Measurements from ENCODE around the gene PREX1.

The PREX1 gene, protein sequence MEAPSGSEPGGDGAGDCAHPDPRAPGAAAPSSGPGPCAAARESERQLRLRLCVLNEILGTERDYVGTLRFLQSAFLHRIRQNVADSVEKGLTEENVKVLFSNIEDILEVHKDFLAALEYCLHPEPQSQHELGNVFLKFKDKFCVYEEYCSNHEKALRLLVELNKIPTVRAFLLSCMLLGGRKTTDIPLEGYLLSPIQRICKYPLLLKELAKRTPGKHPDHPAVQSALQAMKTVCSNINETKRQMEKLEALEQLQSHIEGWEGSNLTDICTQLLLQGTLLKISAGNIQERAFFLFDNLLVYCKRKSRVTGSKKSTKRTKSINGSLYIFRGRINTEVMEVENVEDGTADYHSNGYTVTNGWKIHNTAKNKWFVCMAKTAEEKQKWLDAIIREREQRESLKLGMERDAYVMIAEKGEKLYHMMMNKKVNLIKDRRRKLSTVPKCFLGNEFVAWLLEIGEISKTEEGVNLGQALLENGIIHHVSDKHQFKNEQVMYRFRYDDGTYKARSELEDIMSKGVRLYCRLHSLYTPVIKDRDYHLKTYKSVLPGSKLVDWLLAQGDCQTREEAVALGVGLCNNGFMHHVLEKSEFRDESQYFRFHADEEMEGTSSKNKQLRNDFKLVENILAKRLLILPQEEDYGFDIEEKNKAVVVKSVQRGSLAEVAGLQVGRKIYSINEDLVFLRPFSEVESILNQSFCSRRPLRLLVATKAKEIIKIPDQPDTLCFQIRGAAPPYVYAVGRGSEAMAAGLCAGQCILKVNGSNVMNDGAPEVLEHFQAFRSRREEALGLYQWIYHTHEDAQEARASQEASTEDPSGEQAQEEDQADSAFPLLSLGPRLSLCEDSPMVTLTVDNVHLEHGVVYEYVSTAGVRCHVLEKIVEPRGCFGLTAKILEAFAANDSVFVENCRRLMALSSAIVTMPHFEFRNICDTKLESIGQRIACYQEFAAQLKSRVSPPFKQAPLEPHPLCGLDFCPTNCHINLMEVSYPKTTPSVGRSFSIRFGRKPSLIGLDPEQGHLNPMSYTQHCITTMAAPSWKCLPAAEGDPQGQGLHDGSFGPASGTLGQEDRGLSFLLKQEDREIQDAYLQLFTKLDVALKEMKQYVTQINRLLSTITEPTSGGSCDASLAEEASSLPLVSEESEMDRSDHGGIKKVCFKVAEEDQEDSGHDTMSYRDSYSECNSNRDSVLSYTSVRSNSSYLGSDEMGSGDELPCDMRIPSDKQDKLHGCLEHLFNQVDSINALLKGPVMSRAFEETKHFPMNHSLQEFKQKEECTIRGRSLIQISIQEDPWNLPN (N-terminal part only)

DNA sequence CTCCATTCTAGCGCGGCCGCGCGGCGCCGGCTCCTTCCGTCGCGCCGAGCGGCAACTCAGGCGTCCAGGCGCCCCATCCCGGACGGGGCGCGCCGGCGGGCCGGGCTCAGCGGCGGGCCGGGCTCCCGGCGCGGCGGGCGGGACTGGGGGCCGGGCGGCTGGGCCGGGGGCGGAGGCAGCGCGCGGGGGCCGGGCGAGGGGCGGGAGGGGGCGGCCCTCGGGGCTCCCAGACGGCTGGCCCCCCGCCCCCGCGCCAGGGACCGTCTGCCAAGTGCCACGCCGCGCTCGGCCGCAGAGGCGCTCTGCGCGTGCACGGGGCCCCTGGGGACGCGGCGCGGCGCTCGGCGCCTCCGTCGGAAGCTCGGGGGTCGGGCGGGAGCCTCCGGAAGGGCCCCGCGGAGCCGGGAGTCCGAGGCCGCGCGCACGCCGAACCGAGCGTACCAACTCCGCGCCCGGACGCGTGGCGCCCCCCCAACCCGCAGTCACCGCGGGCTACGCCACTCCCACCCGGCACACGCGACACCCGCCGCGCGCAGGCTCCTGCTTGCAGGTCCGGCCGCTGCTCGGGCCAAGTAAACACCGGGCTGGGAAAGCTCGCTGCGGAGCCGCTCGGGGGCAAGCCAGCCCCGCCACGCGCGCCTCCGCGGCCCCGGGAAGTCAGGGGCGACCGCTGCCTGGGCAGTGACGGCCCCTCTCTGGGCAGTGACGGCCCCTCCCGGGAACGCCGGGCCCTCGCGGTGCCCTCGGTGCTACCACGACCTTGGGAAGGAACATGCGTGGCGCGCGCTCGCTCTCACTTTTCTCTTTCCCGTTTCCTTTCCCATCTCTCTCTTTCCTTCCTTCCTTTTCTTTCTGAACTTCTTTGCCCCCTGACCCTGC, at the start of gene PREX1:
Gene PREX1, minus strand, starts transcription at position 145 of the 879 bp plus-strand sequence. Its CDS starts 139 bp downstream, at position 6.
- no peaks in the 10 kb centered on the region for H3K36me3 ChIP-seq (ENCODE audit: insufficient read depth)
- TF ChIP-seq, protein P1, sequence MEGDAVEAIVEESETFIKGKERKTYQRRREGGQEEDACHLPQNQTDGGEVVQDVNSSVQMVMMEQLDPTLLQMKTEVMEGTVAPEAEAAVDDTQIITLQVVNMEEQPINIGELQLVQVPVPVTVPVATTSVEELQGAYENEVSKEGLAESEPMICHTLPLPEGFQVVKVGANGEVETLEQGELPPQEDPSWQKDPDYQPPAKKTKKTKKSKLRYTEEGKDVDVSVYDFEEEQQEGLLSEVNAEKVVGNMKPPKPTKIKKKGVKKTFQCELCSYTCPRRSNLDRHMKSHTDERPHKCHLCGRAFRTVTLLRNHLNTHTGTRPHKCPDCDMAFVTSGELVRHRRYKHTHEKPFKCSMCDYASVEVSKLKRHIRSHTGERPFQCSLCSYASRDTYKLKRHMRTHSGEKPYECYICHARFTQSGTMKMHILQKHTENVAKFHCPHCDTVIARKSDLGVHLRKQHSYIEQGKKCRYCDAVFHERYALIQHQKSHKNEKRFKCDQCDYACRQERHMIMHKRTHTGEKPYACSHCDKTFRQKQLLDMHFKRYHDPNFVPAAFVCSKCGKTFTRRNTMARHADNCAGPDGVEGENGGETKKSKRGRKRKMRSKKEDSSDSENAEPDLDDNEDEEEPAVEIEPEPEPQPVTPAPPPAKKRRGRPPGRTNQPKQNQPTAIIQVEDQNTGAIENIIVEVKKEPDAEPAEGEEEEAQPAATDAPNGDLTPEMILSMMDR (conservative IDR thresholded peaks at IDR 0.05; ENCODE audit: low read depth, low read length), result no peak
- H3K9ac ChIP-seq, result peak within 1 kb of the TSS; percentile 63
- H3K27me3 ChIP-seq (ENCODE audit: insufficient read depth, low read depth), result peaks cover 26% of the 10 kb centered on the region
- H3K79me2 ChIP-seq (ENCODE audit: insufficient read depth, low read depth), result no peaks in the 10 kb centered on the region
- H3K4me2 ChIP-seq, result peak within 1 kb of the TSS; percentile 42
- peak within 1 kb of the TSS; percentile 93 for H2AFZ ChIP-seq (ENCODE audit: low read depth)
- peaks cover 2% of the 10 kb centered on the region for H3K4me1 ChIP-seq (ENCODE audit: low read depth, poor library complexity, severe bottlenecking)
- no peaks in the 10 kb centered on the region for H4K20me1 ChIP-seq (ENCODE audit: insufficient read depth)
- H3K4me3 ChIP-seq (IDR thresholded peaks at IDR 0.05; ENCODE audit: insufficient read depth, low read depth, low read length), result no peak within 1 kb of the TSS
- no peak within 1 kb of the TSS for H3K27ac ChIP-seq

DNA sequence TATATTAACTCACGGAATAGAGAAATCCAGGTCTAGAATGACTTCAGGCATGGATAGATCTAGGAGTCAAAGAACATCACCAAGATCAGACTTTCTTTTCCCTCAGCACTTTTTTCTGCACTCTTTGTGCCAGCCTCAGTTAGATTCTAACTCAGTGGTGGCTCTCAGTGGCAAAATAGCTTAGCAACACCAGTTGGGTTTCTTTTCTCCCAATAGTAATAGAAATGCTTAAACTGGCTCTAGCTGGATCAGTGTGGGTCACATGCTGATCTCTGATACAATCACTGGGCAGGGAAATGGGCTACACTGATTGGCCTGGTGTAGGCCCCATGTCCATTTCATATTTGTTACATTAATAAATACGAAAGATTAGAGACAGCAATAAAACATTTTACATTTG, 49.5 kb upstream of the PREX1 start:
- no peak overlapping the region for H3K4me3 ChIP-seq (IDR thresholded peaks at IDR 0.05; ENCODE audit: insufficient read depth, low read depth, low read length)
- H3K36me3 ChIP-seq (ENCODE audit: insufficient read depth), result no peaks in the 10 kb centered on the region
- no peaks in the 10 kb centered on the region for H3K27me3 ChIP-seq (ENCODE audit: insufficient read depth, low read depth)
- H4K20me1 ChIP-seq (ENCODE audit: insufficient read depth), result no peaks in the 10 kb centered on the region
- no peaks in the 10 kb centered on the region for H3K79me2 ChIP-seq (ENCODE audit: insufficient read depth, low read depth)
- H2AFZ ChIP-seq (ENCODE audit: low read depth), result no peak overlapping the region
- H3K27ac ChIP-seq, result no peak overlapping the region
- H3K4me2 ChIP-seq, result no peak overlapping the region
- H3K9ac ChIP-seq, result no peak overlapping the region
- no peaks in the 10 kb centered on the region for H3K4me1 ChIP-seq (ENCODE audit: low read depth, poor library complexity, severe bottlenecking)
- TF ChIP-seq, protein P1 (conservative IDR thresholded peaks at IDR 0.05; ENCODE audit: low read depth, low read length), result no peak

DNA sequence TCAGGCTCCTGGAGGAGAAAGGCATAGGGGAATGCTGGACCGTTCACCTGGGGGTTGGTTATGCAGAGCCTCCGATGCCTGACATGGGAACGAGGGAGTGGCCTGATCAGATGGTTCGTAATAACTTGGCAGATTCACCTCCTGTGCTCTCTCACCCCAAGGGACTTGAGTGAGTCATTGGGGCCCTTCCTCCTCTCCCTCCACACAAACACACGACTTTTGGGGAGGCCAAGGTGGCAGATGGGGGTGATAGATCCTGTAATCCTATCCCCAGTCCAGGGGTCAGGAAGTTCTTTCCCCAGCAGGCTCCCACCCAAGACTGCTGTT, 48.1 kb upstream of the PREX1 start:
- no peak overlapping the region for H2AFZ ChIP-seq (ENCODE audit: low read depth)
- no peaks in the 10 kb centered on the region for H3K36me3 ChIP-seq (ENCODE audit: insufficient read depth)
- TF ChIP-seq, protein P1 (conservative IDR thresholded peaks at IDR 0.05; ENCODE audit: low read depth, low read length), result no peak
- no peaks in the 10 kb centered on the region for H3K79me2 ChIP-seq (ENCODE audit: insufficient read depth, low read depth)
- H3K4me2 ChIP-seq, result no peak overlapping the region
- no peaks in the 10 kb centered on the region for H3K27me3 ChIP-seq (ENCODE audit: insufficient read depth, low read depth)
- H4K20me1 ChIP-seq (ENCODE audit: insufficient read depth), result no peaks in the 10 kb centered on the region
- no peaks in the 10 kb centered on the region for H3K4me1 ChIP-seq (ENCODE audit: low read depth, poor library complexity, severe bottlenecking)
- H3K4me3 ChIP-seq (IDR thresholded peaks at IDR 0.05; ENCODE audit: insufficient read depth, low read depth, low read length), result no peak overlapping the region
- no peak overlapping the region for H3K9ac ChIP-seq
- no peak overlapping the region for H3K27ac ChIP-seq
